ENCODE results near the gene CHP2. TPM values are rescaled to one million over a fixed set of nuclear protein-coding genes. Genes with fewer than 3 reads are reported as not detected.
"Not testable (repeated sequence)": the region's sequence is repeated elsewhere in the genome, so short reads cannot be mapped to it uniquely, and the experiment has no call there.

Gene CHP2
- total RNA-seq, 1 experiment from 2014 or later, result not detected

GRCh38 chr16:23745263-23745662, 9.6 kb upstream of the CHP2 start:
- DNase-seq (ENCODE audit: low read depth), result no peak

GRCh38 chr16:23748630-23749029, 6.2 kb upstream of the CHP2 start:
- DNase-seq (ENCODE audit: low read depth), result no peak

GRCh38 chr16:23751053-23751452, 3.8 kb upstream of the CHP2 start:
- DNase-seq (ENCODE audit: low read depth), result not testable (repeated sequence)

DNA sequence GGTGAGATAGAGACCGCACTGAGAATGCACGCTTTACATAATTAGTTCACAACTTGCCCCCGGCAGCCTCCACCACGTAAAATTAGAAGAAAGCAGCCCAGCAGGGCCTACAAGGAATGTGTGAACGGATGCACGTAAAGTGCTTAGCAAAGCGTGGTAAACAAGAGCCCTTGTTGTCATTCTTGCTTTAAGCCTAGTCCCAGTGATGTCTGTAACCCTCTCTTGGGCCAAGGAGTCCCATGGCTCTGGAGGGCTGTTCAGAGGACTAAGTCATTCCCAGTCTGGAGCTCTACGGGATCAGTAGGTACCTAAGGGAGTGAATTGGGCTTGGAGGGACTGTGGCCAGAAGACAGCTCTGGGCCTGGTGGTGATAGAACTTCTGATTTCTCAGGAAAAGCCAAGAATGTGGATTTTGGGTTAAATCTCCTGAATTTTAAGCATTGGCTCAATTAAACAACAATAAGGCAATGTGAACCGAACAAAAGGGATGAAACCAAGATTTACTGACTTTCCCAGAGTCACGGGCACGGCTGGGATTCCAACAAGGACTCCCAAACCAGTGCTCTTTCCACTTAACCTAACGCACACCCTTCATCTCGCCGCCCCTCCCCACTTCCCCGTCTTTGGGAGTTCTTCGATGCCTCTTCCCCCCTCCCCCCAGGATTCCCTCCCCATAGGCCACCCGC, 775 bp upstream of the CHP2 start:
- no peak for DNase-seq (ENCODE audit: low read depth)

DNA sequence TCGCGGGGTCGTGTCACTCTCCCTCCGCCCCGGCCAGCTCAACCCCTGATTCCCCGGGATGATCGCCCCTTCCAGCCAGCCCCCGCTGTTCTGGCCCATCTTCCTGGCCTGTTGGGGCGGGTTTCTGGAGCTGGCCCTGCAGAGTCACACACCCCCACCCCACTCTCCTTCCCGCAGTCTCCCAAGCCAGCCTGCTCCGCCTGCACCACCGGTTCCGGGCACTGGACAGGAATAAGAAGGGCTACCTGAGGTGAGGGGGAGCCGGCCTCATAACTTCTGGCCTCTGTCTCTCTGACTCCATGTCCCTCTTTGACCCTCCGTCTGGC, 621 bp downstream of the CHP2 start:
- no peak for DNase-seq (ENCODE audit: low read depth)

- DNase-seq (ENCODE audit: low read depth), result no peak
Observed at GRCh38 chr16:23757116-23757515, 2.3 kb downstream of the CHP2 start.

DNA sequence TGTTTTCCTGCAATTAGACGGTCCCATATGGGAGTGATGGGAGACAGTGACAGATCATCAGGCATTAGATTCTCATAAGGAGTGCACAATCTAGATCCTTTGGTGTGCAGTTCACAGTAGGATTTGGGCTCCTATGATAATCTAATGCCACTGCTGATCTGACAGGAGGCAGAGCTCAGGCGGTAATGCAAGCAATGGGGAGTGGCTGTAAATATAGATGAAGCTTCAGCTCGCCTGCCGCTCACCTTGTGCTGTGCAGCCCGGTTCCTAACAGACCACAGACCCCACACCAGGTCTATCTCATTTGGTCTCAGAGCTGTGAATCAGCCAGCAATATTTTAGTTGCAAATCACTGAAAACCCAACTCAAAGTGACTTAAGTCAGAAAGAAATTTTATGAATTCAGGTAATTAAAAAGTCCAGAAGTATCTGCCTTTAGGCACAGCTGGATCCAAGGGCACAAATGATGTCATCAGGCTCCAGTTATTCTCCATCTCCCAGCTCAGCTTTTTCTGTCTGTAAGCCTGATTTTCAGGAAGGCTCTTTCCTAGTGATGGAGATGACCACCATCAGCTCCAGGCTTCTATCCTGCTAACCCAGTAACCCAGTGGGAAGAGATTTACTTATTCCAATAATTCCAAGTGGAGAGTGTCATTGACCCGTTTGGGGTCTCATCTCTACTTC, 3.3 kb downstream of the CHP2 start:
- no peak for DNase-seq (ENCODE audit: low read depth)

DNA sequence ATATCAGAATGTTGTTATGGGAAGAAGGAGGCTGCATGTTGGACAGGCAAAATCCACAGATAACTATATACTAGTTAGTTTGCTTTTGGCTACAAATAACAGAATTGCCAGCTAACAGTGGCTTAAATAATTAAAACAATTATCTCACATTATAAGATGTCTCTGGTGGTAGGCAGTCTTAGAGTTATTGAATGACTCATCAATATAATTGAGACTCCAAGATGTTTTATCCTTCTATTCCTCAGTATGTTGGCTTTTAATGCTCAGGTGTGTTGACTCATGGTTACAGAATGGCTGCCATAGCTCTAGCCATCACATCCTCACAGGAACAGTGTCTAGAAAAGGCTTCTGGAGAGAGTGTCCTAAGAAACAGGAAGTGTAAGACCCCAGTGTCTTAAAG, 11.1 kb downstream of the CHP2 start:
- no peak for DNase-seq (ENCODE audit: low read depth)

DNA sequence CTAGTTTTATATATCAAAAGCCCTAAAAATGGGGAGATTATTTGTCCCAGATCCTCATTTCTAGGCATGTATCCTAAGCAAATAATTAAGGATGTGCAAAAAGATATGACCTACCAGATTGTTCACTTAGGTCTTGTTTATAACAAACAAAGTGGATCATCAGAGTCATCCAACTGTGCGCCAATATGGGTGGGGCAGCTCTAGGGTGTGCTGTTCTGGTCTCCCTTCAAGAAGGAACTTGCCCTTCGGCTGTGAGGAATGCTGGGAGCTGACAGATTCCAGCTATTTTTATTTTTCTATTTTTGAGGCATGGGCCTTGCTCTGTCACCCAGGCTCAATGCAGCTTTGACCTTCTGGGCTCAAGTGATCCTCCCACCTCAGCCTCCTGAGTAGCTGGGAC, 13.8 kb downstream of the CHP2 start:
- no peak for DNase-seq (ENCODE audit: low read depth)

- DNase-seq (ENCODE audit: low read depth), result no peak
Observed at GRCh38 chr16:23771027-23771426, 16.2 kb downstream of the CHP2 start.

- no peak for DNase-seq (ENCODE audit: low read depth)
Observed at GRCh38 chr16:23771642-23772041, 16.8 kb downstream of the CHP2 start.

DNA sequence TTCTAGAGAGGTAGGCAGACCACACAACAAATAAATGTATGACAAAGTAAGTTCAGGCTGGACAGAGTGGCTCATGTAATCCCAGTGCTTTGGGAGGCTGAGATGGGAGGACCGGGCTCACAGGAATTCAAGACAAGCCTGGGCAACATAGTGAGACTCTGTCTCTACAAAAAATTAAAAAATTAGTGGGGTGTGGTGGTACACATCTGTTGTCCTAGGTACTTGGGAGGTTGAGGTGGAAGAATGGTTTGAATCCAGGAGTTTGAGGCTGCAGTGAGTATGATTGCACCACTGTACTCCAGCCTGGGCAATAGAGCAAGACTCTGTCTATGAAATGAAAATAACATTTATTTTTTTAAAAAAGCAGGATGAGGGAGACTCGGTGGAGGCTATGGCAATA, 18.5 kb downstream of the CHP2 start:
- DNase-seq (ENCODE audit: low read depth), result no peak

DNA sequence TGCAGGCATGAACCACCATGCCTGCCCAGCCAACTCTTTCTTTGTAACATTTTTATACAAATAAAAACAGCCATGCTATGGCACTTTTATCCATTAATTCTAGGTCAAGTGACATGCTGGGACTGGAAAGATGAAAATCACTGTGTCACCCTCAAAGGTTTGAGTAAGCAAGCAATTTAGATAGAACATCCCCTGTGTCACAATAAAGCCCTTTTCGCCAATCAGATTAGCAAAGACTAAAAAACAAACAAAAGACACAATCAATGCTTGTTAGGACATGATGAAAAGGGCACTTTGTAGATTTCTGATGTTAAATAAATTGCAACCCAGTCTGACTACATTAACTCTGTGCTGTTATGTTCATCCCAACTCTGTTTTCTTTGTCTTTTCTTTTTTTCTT, 26.4 kb downstream of the CHP2 start:
- DNase-seq (ENCODE audit: low read depth), result no peak

DNA sequence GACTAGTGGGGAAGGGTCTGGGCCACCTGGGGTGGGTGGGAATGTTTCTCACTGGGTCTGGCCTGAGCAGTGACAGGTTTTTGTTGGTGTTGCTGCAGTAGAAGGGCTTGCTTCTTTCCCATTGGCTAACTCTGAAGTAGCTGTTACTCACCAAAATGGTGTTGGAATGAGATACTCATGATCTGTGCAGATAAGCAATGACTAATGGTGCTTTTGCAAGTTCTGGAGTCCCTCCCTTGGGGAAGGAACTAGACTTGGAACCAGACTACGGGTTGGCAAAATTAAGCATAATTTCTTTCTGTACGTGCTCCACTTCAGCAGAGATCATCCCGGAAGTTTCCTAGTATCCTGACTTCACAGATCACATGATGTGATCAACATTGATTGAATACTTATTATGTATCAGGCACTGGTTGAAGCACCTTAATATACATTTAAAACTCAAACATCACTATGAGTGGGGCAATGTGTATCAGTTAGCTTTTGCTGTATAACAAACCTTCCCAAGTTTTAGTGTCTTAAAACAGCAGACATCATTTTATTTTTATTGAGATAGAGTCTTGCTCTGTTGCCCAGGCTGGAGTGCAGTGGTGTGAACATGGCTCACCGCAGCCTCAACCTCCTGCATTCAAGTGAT, 30.1 kb downstream of the CHP2 start:
- DNase-seq (ENCODE audit: low read depth), result peak; percentile 60

DNA sequence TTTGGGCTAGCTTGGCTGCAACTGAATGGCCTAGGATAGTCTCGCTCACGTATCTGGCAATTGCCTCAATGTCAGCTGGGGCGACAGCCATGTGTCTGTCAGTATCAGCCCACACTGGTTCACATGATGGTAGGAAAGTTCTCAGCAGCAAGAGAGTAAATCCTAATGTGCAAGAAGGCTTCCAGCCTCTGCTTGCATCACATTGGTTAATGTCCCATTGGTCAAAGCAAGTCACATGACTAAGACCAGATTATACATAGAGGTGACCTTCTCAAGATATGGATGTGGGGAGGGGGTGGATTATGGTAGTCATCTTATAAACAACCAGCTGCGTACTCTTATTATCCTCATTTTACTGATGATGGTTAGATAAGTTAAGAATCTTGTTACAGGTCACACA, 31.0 kb downstream of the CHP2 start:
- DNase-seq (ENCODE audit: low read depth), result no peak

- DNase-seq (ENCODE audit: low read depth), result no peak
Observed at GRCh38 chr16:23786964-23787561, 32.2 kb downstream of the CHP2 start.

- no peak for DNase-seq (ENCODE audit: low read depth)
Observed at GRCh38 chr16:23788685-23789084, 33.9 kb downstream of the CHP2 start.

- DNase-seq (ENCODE audit: low read depth), result no peak
Observed at GRCh38 chr16:23795378-23795777, 40.6 kb downstream of the CHP2 start.

- no peak for DNase-seq (ENCODE audit: low read depth)
Observed at GRCh38 chr16:23796941-23797340, 42.1 kb downstream of the CHP2 start.

DNA sequence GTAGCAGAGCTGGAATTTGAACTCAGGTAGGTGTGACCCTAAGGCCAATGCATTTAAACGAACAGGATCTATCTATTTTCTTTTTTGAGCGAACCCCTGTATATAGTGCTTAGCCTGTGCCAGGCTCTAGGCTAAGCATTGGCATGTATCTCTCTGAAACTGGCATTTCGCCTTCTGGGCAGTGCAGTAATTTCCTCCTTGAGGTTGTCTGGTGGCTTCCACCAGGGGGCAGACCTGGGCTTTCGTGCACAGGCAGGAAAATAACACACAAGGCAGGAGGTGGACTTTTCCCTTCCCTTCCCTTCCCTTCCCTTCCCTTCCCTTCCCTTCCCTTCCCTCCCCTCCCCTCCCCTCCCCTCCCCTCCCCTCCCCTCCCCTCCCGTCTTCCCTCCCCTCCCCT, 46.6 kb downstream of the CHP2 start:
- DNase-seq (ENCODE audit: low read depth), result peak; percentile 47

DNA sequence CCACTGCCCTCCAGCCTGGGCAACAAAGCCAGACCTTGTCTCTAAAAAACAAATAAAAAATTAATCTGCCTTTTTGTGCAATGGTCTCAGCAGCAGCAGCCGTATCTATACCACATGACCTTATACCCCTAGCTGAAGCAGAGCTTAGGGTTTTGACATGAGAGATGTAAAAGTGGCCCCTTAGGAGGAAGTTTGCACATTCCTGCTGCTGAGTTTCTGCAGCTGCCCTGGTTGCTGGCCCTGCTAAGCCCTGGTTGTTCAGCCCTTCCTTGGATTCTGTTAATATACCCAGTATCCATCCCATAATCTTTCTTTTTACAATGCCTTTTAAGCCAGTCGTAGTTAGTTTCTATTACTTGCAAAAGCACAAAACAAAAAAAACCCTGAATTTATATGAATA, 48.0 kb downstream of the CHP2 start:
- DNase-seq (ENCODE audit: low read depth), result no peak

GRCh38 chr16:23803591-23804123, 48.8 kb downstream of the CHP2 start:
- peak; percentile 28 for DNase-seq (ENCODE audit: low read depth)

DNA sequence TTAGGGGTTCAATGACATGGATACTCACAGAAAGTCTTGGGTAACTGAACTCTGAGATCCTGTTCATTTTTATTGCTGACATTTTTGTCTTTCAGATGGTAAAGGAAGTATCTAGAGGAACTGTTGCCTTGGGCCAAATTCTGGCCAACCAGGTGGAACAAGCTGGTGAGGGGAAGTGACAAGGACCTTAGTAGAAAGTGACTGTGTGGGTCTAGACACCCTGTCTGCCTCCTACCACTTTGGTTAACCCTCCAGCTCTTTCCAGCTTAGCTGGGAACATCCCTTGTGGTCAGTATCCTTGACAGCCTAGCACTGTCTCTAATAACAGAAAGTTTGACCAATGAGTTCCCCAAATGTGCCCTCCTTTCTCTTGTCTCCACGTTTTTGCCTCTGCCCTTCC, 52.2 kb downstream of the CHP2 start:
- DNase-seq (ENCODE audit: low read depth), result peak; percentile 3
